Mammary epithelial cell (primary cell): ENCODE results near the gene CFAP221.

ENCODE experiments used
- CTCF ChIP-seq, 2 donors: IDR thresholded peaks in 1 of 2; conservative IDR thresholded peaks in 1 of 2; 2 replicates each; pipeline ENCODE4 v1.5.1; 2011 to 2012; ENCODE audit warnings: inconsistent platforms in 2 of 2, low read length in 2 of 2, mild to moderate bottlenecking in 2 of 2, control low read depth in 1 of 2, low read depth in 1 of 2; ENCODE audit not compliant: insufficient read depth in 1 of 2; ENCODE audit errors: extremely low read depth in 1 of 2
- EZH2 ChIP-seq: IDR thresholded peaks from 2 replicates; pipeline ENCODE4 v1.6.1; 2012; ENCODE audit warnings: low read length, inconsistent platforms, borderline replicate concordance

GRCh38 chr2:119646149-119646548, 101.9 kb downstream of the CFAP221 start:
- TF ChIP-seq CTCF (conservative IDR thresholded peaks at IDR 0.05 in 1 of 2, IDR thresholded peaks at IDR 0.05 in 1 of 2; ENCODE audit: extremely low read depth in 1 of 2, insufficient read depth in 1 of 2, low read depth in 1 of 2, low read length in 2 of 2), result no peak
- TF ChIP-seq EZH2, result no peak
